HFF-Myc (cell line): ENCODE measurements around the gene FRMPD1.
"Not testable (repeated sequence)": the region's sequence is repeated elsewhere in the genome, so short reads cannot be mapped to it uniquely, and the experiment has no call there.

Experiments
- DNase-seq: peaks from one replicate; pipeline ENCODE4 v3.0.0-alpha.2; 2011; ENCODE audit warnings: low read depth; ENCODE audit errors: extremely low read depth
- H3K4me3 ChIP-seq: replicated peaks from 2 replicates; pipeline ENCODE4 v1.5.1; 2011; ENCODE audit warnings: low read depth, mild to moderate bottlenecking, control low read depth, low read length
- CTCF ChIP-seq: IDR thresholded peaks from 2 replicates; pipeline ENCODE4 v1.5.1; 2012; ENCODE audit warnings: mild to moderate bottlenecking, low read depth, low read length, control low read depth; ENCODE audit errors: missing control alignments

FRMPD1 gene

GRCh38 chr9:37761511-37761910, 110.8 kb downstream of the FRMPD1 start:
- DNase-seq, result no peak

GRCh38 chr9:37765263-37765662, 114.5 kb downstream of the FRMPD1 start:
- H3K4me3 ChIP-seq, DNase-seq: not testable (repeated sequence)

More at GRCh38 chr9:37761511-37761910, 110.8 kb downstream of the FRMPD1 start:
- no peak overlapping the region for H3K4me3 ChIP-seq
- no peak for TF ChIP-seq CTCF

GRCh38 chr9:37769306-37769705, 118.6 kb downstream of the FRMPD1 start:
- H3K4me3 ChIP-seq, result no peak overlapping the region
- no peak for TF ChIP-seq CTCF
- no peak for DNase-seq

DNA sequence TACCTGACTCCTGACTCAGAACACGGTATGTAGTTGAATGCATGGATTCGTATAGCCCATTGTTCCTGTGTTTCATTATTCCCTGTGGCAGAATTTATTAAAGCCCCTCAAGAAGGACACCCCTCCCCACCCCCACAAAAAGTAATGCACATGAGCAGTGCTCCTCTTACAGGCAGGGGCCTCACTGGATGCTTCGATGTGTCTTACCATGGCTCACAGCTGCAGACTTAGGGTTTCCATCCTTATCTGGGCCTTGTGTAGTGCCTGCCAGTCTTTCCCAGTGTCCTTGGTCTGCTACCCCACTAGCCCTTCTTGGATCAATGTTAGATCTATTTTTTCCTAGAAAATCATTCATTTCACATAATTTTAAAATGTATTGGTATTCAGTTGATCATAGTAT, 119.2 kb downstream of the FRMPD1 start:
- H3K4me3 ChIP-seq, result no peak overlapping the region
- no peak for DNase-seq
- TF ChIP-seq CTCF, result no peak

DNA sequence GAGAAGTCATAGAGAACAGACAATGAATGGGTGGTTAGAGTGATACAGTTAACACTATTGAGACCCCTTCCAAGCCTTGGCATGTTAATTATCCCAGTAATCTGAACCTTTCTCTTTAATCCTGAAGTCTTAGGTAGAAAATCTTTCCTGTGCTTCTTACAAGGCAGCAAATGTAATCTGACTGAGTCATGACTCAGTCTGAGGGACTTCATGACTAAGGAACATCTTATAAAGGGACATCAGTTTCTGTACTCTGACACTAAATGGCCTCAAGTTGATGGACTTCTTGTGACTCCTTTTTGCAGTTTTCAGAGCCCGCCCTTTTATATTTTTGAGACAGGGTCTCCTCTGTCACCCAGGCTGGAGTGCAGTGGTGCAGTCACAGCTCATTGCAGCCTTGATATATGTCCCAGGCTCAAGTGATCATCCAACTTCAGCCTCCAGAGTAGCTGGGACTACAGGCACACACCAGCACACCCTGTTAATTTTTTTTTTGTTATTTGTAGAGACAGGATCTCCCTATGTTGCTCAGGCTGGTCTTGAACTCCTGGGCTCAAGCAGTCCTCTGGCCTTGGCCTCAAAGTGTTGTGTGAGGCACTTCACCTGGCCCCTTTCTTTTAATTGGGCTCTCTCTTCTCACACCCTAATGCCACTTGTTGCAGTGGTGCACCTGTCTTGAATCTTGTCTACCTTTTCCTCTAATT, 124.6 kb downstream of the FRMPD1 start:
- no peak for TF ChIP-seq CTCF
- DNase-seq, result no peak
- H3K4me3 ChIP-seq, result no peak overlapping the region

- H3K4me3 ChIP-seq, result no peak overlapping the region
- no peak for DNase-seq
- TF ChIP-seq CTCF, result no peak
Measured at GRCh38 chr9:37776328-37776727, 125.6 kb downstream of the FRMPD1 start.

DNA sequence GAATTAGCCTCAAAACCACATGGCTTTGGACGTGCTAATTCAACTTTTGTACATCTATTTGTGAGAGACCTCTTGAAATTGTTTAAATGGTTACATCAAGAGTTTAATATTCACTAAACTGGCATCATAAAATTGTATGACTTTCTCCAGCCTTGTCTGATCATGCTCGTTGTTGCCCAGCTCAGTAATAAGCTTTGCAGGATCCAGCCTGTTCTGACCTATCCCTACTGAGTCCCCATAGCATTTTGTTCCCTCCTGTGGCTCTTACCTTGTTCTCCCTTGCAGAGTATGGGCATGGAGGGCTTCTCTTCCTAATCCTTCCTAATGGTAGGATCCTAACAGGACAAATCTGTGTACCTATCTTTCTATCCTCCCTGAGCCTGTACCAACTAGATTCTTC, 127.8 kb downstream of the FRMPD1 start:
- TF ChIP-seq CTCF, result no peak
- no peak overlapping the region for H3K4me3 ChIP-seq
- DNase-seq, result no peak
